ENCODE results near the gene FBXO39.
"Not testable (repeated sequence)": the region's sequence is repeated elsewhere in the genome, so short reads cannot be mapped to it uniquely, and the experiment has no call there.

The FBXO39 gene

GRCh38 chr17:6775871-6776405 is at the start of gene FBXO39:
TSS of gene FBXO39 (plus strand) at chr17:6776215. CDS start at chr17:6779869, 3,654 bp downstream.
- DNase-seq = no peak

GRCh38 chr17:6729531-6729930 is 46.5 kb upstream of the FBXO39 start:
- no peak for DNase-seq

- not testable (repeated sequence) for DNase-seq
Measured at GRCh38 chr17:6746665-6747064, 29.4 kb upstream of the FBXO39 start.

GRCh38 chr17:6748617-6749016 is 27.4 kb upstream of the FBXO39 start:
- no peak for DNase-seq

GRCh38 chr17:6749519-6749918 is 26.5 kb upstream of the FBXO39 start:
- DNase-seq = no peak

- DNase-seq = no peak
Measured at GRCh38 chr17:6752068-6752909, 23.7 kb upstream of the FBXO39 start.

- DNase-seq = no peak
Measured at GRCh38 chr17:6753006-6753445, 23.0 kb upstream of the FBXO39 start.

GRCh38 chr17:6753546-6753945 is 22.5 kb upstream of the FBXO39 start:
- DNase-seq = no peak

GRCh38 chr17:6755281-6755680 is 20.7 kb upstream of the FBXO39 start:
- no peak for DNase-seq

GRCh38 chr17:6755731-6756184 is 20.3 kb upstream of the FBXO39 start, which contains the start of gene XAF1:
TSS of gene XAF1 (plus strand) at chr17:6756046. CDS start at chr17:6756079, 33 bp downstream.
- DNase-seq = peak; percentile 32

- DNase-seq = no peak
Measured at GRCh38 chr17:6756425-6757031, 19.5 kb upstream of the FBXO39 start.

- no peak for DNase-seq
Measured at GRCh38 chr17:6757747-6758146, 18.3 kb upstream of the FBXO39 start.

GRCh38 chr17:6761779-6762178 is 14.2 kb upstream of the FBXO39 start:
- DNase-seq = no peak

GRCh38 chr17:6768447-6768846 is 7.6 kb upstream of the FBXO39 start:
- no peak for DNase-seq

- no peak for DNase-seq
Measured at GRCh38 chr17:6772016-6772415, 4.0 kb upstream of the FBXO39 start.

- DNase-seq = not testable (repeated sequence)
Measured at GRCh38 chr17:6774906-6775305, 1.1 kb upstream of the FBXO39 start.

GRCh38 chr17:6779411-6779810 is 3.4 kb downstream of the FBXO39 start:
- no peak for DNase-seq

GRCh38 chr17:6780001-6780400 is 4.0 kb downstream of the FBXO39 start:
- DNase-seq = no peak

GRCh38 chr17:6780886-6781285 is 4.9 kb downstream of the FBXO39 start:
- no peak for DNase-seq

GRCh38 chr17:6782244-6782643 is 6.2 kb downstream of the FBXO39 start:
- no peak for DNase-seq

- no peak for DNase-seq
Measured at GRCh38 chr17:6786618-6787017, 10.6 kb downstream of the FBXO39 start.

- DNase-seq = no peak
Measured at GRCh38 chr17:6787081-6787693, 11.2 kb downstream of the FBXO39 start.

GRCh38 chr17:6789146-6789545 is 13.1 kb downstream of the FBXO39 start:
- no peak for DNase-seq

All from activated CD4-positive, alpha-beta T cell treated with anti-CD3 and anti-CD28 coated beads, Interleukin-2, amount 50 U/mL, for 1 hour (primary cell).